Keratinocyte (primary cell): ENCODE results near the gene SYT12.

ENCODE experiments used
- CTCF ChIP-seq, 3 experiments: IDR thresholded peaks in 1 of 3; conservative IDR thresholded peaks in 1 of 3; optimal IDR thresholded peaks in 1 of 3; 2 replicates in 2 of 3; 3 replicates in 1 of 3; pipeline versions ENCODE3 to v1.5.1; 2011; ENCODE audit warnings: low read length in 3 of 3, mild to moderate bottlenecking in 3 of 3, moderate library complexity in 2 of 3, control low read depth in 1 of 3, inconsistent platforms in 1 of 3; ENCODE audit not compliant: insufficient read depth in 2 of 3; ENCODE audit errors: extremely low read depth in 1 of 3
- EZH2 ChIP-seq: IDR thresholded peaks from one replicate; pipeline ENCODE4 v1.6.1; 2012; ENCODE audit warnings: inconsistent platforms, mild to moderate bottlenecking, low read length, moderate library complexity

GRCh38 chr11:66978717-66979116, 44.2 kb upstream of the SYT12 start:
- TF ChIP-seq CTCF (optimal IDR thresholded peaks at IDR 0.05 in 1 of 3, IDR thresholded peaks at IDR 0.05 in 1 of 3, conservative IDR thresholded peaks at IDR 0.05 in 1 of 3; ENCODE audit: extremely low read depth in 1 of 3, insufficient read depth in 2 of 3, low read length in 3 of 3): no peak
- no peak for TF ChIP-seq EZH2
